B cell (primary cell): Measurements from ENCODE around the gene GGCX.

Experiments
- CTCF ChIP-seq: fragments of 200-600 bp; IDR thresholded peaks from one replicate; pipeline ENCODE4 v1.8.0; 2022; ENCODE audit warnings: antibody characterized with exemption, mild to moderate bottlenecking
- EZH2 ChIP-seq: IDR thresholded peaks from 2 replicates; pipeline ENCODE4 v1.6.1; 2012; ENCODE audit warnings: borderline replicate concordance, low read depth, mild to moderate bottlenecking, moderate library complexity, low read length; ENCODE audit not compliant: insufficient read depth, poor library complexity, severe bottlenecking

- TF ChIP-seq CTCF: no peak
- no peak for TF ChIP-seq EZH2
Observed at GRCh38 chr2:85584354-85584856, 23.1 kb upstream of the GGCX start, which contains the start of gene VAMP5.
